Measurements from ENCODE around the gene HORMAD2.

HORMAD2 gene

DNA sequence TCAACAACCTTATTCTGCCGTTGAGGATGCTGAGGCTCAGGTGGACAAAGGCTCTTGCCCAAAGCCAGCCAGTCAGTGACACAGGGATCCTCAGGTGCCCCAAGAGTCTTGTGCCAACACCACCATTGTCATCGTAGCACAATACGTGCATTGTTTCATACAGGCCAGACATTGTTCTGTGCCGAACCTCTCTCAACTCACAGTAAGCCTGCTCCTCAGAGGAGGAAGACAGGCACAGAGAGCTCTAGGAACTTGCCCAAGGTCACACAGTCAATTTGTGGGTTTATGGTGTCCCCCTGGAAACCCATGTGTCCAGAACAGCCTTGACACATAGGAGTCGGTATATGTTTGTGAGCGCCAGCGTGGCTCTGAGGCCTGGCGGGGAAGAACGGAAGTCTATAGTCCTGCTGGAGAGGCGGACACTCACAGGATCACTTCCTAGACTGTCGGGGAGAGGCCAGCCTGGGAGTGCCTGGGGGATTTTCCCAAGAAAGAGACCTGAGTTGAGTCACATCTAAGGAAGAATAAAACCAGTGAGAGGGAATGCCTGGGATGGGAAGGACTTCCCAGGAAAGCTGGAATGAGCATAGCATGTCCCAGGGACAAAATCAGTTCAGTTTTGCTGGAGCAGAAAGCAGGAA lies 146.0 kb downstream of the HORMAD2 start:
- H3K4me1 ChIP-seq (ENCODE audit: control insufficient read depth, insufficient read depth, low read length, poor library complexity, severe bottlenecking), result peaks cover 10% of the 10 kb centered on the region
- no peak overlapping the region for H3K4me3 ChIP-seq (ENCODE audit: extremely low read depth, insufficient read depth, low read length, poor library complexity, severe bottlenecking)
- WGBS, 2 experiments (ENCODE audit: insufficient coverage in 2 of 2), result 93 to 94% methylated on average over 10 to 11 of the region's 11 CpGs
- H3K27ac ChIP-seq (ENCODE audit: low read depth, low read length, severe bottlenecking), result no peak overlapping the region
- H3K9me3 ChIP-seq (ENCODE audit: control insufficient read depth, low read length), result no peaks in the 10 kb centered on the region
- H3K36me3 ChIP-seq (ENCODE audit: control insufficient read depth, insufficient read depth, low read length), result no peaks in the 10 kb centered on the region

All from mesodermal cell (in vitro differentiated cells).